GM23338 (cell line): Measurements from ENCODE around the gene HINT2.

Experiments used
- EZH2 ChIP-seq: fragments of 200-600 bp; sonication (generic); IDR thresholded peaks from one replicate; pipeline ENCODE4 v1.8.0; 2017; ENCODE audit warnings: antibody characterized with exemption, mild to moderate bottlenecking, low read depth; ENCODE audit not compliant: unreplicated experiment
- ZNF114 ChIP-seq: fragments of 250-450 bp; sonication (Bioruptor Pico); IDR thresholded peaks from 2 replicates; pipeline ENCODE4 v1.5.0; 2020; ENCODE audit warnings: mild to moderate bottlenecking, moderate library complexity
- TF ChIP-seq, protein P1 (sequence below), 2 experiments: fragments of 200-600 bp in 1 of 2; sonication (generic) in 1 of 2; conservative IDR thresholded peaks; 2 replicates each; pipeline versions ENCODE4 v1.5.1 to v1.6.1; 2016 to 2017; ENCODE audit warnings: antibody characterized with exemption in 2 of 2, low read depth in 2 of 2, mild to moderate bottlenecking in 2 of 2, moderate library complexity in 1 of 2

DNA sequence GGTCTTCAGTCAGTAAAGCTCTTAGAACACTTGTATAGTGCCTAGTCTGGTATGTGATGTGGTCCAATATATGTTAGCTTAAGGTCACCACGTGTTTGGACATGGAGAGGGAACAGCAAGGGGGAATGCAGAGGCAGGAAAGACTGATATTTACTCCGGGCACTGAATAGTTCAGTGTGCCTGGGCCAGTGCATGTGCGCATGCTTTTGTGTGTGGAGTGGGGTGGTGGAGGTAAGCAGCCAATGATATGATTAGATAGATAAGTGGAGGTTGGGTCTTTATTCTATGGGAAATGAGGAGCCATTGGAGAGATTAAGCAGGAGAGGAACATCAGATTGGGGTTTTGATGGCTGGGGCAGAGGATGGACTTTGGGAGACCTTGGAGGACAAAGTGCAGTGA, 41.4 kb upstream of the HINT2 start:
- TF ChIP-seq, protein P1, sequence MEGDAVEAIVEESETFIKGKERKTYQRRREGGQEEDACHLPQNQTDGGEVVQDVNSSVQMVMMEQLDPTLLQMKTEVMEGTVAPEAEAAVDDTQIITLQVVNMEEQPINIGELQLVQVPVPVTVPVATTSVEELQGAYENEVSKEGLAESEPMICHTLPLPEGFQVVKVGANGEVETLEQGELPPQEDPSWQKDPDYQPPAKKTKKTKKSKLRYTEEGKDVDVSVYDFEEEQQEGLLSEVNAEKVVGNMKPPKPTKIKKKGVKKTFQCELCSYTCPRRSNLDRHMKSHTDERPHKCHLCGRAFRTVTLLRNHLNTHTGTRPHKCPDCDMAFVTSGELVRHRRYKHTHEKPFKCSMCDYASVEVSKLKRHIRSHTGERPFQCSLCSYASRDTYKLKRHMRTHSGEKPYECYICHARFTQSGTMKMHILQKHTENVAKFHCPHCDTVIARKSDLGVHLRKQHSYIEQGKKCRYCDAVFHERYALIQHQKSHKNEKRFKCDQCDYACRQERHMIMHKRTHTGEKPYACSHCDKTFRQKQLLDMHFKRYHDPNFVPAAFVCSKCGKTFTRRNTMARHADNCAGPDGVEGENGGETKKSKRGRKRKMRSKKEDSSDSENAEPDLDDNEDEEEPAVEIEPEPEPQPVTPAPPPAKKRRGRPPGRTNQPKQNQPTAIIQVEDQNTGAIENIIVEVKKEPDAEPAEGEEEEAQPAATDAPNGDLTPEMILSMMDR (conservative IDR thresholded peaks at IDR 0.05; ENCODE audit: low read depth in 2 of 2) = no peak
- TF ChIP-seq EZH2 (no peak), ZNF114 (CRISPR knock-in tag) (no peak)
